Prostate gland (tissue), 2 donors: ENCODE measurements around the gene NPLOC4.

Experiments used
- POLR2A ChIP-seq: fragments of 450-650 bp; IDR thresholded peaks from one replicate; pipeline ENCODE4 v1.6.1; 2016; ENCODE audit warnings: antibody characterized with exemption, mild to moderate bottlenecking
- TF ChIP-seq, protein P1 (sequence below), 4 experiments: fragments of 200-600 bp in 2 of 4; fragments of 450-650 bp in 2 of 4; sonication (generic) in 2 of 4; IDR thresholded peaks; 1 replicate in 3 of 4; 2 replicates in 1 of 4; pipeline ENCODE4 v1.5.1; 2016 to 2019; ENCODE audit warnings: antibody characterized with exemption in 4 of 4, mild to moderate bottlenecking in 2 of 4, moderate library complexity in 2 of 4

DNA sequence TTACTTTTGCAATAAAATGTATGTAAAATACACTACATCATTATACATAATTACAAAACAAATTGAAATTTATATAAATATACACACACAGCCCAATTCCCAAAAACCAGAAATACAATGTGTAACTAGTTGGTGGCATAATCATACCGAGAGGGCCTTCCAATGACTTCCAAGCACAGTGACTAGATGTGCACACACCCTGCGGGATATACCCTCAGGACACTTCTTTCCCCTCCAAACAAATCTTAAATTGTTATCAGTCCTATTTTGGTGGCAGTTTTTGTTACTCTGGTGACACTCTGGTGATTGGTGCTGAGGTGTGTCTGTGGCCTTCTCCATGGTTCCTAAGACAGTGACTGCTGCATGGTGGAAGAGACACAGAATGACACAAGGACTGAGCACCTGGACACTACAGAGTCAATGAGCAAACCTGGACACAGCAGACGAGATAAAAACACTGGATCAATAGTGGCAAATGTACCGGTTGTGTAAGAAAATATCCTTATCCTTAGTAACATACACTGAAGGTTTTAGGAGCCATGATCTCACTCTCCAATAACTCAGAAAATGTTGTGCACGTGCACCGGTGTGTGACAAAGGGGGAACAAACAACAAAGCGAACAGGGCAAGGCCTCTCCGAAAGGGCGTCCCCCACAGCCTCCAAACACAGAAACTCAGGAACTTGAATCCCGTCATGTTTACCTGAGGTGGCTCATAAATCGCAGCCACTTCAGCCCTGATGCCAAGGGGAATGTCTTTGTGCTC lies 32.9 kb downstream of the NPLOC4 start:
- TF ChIP-seq, protein P1, sequence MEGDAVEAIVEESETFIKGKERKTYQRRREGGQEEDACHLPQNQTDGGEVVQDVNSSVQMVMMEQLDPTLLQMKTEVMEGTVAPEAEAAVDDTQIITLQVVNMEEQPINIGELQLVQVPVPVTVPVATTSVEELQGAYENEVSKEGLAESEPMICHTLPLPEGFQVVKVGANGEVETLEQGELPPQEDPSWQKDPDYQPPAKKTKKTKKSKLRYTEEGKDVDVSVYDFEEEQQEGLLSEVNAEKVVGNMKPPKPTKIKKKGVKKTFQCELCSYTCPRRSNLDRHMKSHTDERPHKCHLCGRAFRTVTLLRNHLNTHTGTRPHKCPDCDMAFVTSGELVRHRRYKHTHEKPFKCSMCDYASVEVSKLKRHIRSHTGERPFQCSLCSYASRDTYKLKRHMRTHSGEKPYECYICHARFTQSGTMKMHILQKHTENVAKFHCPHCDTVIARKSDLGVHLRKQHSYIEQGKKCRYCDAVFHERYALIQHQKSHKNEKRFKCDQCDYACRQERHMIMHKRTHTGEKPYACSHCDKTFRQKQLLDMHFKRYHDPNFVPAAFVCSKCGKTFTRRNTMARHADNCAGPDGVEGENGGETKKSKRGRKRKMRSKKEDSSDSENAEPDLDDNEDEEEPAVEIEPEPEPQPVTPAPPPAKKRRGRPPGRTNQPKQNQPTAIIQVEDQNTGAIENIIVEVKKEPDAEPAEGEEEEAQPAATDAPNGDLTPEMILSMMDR (IDR thresholded peaks at IDR 0.05), result no peak
- TF ChIP-seq POLR2A, result no peak
